PFSK-1 (cell line): ENCODE results near the gene OR5D13.

Source experiments
- POLR2AphosphoS5 ChIP-seq: IDR thresholded peaks from 2 replicates; pipeline ENCODE4 v1.6.1; 2012; ENCODE audit warnings: low read depth, mild to moderate bottlenecking, control low read depth, low read length, moderate library complexity
- SIN3A ChIP-seq: IDR thresholded peaks from 2 replicates; pipeline ENCODE4 v1.6.1; 2012; ENCODE audit warnings: mild to moderate bottlenecking, low read length, moderate library complexity, borderline replicate concordance; ENCODE audit not compliant: insufficient read depth
- TAF1 ChIP-seq: IDR thresholded peaks from 2 replicates; pipeline ENCODE4 v1.6.1; 2012; ENCODE audit warnings: low read length, control low read depth, borderline replicate concordance; ENCODE audit not compliant: insufficient read depth
- TF ChIP-seq, protein P1 (sequence below), 2 experiments: IDR thresholded peaks; 2 replicates each; pipeline versions ENCODE4 v1.6.1 to v1.8.0; 2011 to 2012; ENCODE audit warnings: low read depth in 2 of 2, low read length in 2 of 2, control low read depth in 1 of 2, inconsistent platforms in 1 of 2, mild to moderate bottlenecking in 1 of 2, moderate library complexity in 1 of 2; ENCODE audit not compliant: insufficient read depth in 1 of 2

DNA sequence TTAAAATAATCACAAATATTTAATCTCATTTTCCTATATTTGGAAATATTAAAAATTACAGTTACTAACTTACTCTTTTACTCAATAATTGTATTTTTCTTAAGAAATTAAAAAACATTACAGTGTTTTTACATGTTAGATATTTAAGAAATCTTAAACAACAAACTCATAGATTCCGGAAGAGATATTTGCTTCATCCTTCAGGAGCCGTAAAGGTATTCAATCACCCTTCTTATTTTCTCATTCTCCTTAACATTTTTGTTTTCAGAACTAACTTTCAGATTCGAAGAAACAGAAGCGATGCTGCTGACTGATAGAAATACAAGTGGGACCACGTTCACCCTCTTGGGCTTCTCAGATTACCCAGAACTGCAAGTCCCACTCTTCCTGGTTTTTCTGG, 46.1 kb downstream of the OR5D13 start, which contains the start of gene OR5D18:
- TF ChIP-seq POLR2AphosphoS5 (no peak), TAF1 (no peak), SIN3A (no peak)
- TF ChIP-seq, protein P1, sequence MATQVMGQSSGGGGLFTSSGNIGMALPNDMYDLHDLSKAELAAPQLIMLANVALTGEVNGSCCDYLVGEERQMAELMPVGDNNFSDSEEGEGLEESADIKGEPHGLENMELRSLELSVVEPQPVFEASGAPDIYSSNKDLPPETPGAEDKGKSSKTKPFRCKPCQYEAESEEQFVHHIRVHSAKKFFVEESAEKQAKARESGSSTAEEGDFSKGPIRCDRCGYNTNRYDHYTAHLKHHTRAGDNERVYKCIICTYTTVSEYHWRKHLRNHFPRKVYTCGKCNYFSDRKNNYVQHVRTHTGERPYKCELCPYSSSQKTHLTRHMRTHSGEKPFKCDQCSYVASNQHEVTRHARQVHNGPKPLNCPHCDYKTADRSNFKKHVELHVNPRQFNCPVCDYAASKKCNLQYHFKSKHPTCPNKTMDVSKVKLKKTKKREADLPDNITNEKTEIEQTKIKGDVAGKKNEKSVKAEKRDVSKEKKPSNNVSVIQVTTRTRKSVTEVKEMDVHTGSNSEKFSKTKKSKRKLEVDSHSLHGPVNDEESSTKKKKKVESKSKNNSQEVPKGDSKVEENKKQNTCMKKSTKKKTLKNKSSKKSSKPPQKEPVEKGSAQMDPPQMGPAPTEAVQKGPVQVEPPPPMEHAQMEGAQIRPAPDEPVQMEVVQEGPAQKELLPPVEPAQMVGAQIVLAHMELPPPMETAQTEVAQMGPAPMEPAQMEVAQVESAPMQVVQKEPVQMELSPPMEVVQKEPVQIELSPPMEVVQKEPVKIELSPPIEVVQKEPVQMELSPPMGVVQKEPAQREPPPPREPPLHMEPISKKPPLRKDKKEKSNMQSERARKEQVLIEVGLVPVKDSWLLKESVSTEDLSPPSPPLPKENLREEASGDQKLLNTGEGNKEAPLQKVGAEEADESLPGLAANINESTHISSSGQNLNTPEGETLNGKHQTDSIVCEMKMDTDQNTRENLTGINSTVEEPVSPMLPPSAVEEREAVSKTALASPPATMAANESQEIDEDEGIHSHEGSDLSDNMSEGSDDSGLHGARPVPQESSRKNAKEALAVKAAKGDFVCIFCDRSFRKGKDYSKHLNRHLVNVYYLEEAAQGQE (IDR thresholded peaks at IDR 0.05; ENCODE audit: insufficient read depth in 1 of 2, low read depth in 2 of 2, low read length in 2 of 2) = no peak
